ENCODE results near the gene RBM33. TPM values are rescaled to one million over a fixed set of nuclear protein-coding genes. Genes with fewer than 3 reads are reported as not detected.

Gene RBM33
- total RNA-seq, 1 donor: 21.9 TPM

- TF ChIP-seq CTCF (IDR thresholded peaks at IDR 0.05; ENCODE audit: insufficient read depth, low read length): no peak
- DNase-seq (ENCODE audit: low read depth): no peak
- no peak overlapping the region for H3K4me3 ChIP-seq (ENCODE audit: low read depth, low read length)
Observed at GRCh38 chr7:155735442-155736115, 91.1 kb downstream of the RBM33 start.

GRCh38 chr7:155737590-155737989 is 93.1 kb downstream of the RBM33 start:
- H3K4me3 ChIP-seq (ENCODE audit: low read depth, low read length): no peak overlapping the region
- TF ChIP-seq CTCF (IDR thresholded peaks at IDR 0.05; ENCODE audit: insufficient read depth, low read length): no peak
- no peak for DNase-seq (ENCODE audit: low read depth)

- DNase-seq (ENCODE audit: low read depth): no peak
- H3K4me3 ChIP-seq (ENCODE audit: low read depth, low read length): no peak overlapping the region
- no peak for TF ChIP-seq CTCF (IDR thresholded peaks at IDR 0.05; ENCODE audit: insufficient read depth, low read length)
Observed at GRCh38 chr7:155738104-155738503, 93.6 kb downstream of the RBM33 start.

- peak; percentile 86 for DNase-seq (ENCODE audit: low read depth)
- no peak overlapping the region for H3K4me3 ChIP-seq (ENCODE audit: low read depth, low read length)
- peak; percentile 73 for TF ChIP-seq CTCF (IDR thresholded peaks at IDR 0.05; ENCODE audit: insufficient read depth, low read length)
Observed at GRCh38 chr7:155738652-155739537, 94.4 kb downstream of the RBM33 start.

GRCh38 chr7:155739538-155740143 is 95.2 kb downstream of the RBM33 start:
- TF ChIP-seq CTCF (IDR thresholded peaks at IDR 0.05; ENCODE audit: insufficient read depth, low read length): no peak
- DNase-seq (ENCODE audit: low read depth): no peak
- H3K4me3 ChIP-seq (ENCODE audit: low read depth, low read length): no peak overlapping the region

GRCh38 chr7:155741082-155741481 is 96.6 kb downstream of the RBM33 start:
- no peak overlapping the region for H3K4me3 ChIP-seq (ENCODE audit: low read depth, low read length)
- DNase-seq (ENCODE audit: low read depth): no peak
- TF ChIP-seq CTCF (IDR thresholded peaks at IDR 0.05; ENCODE audit: insufficient read depth, low read length): no peak

Data from fibroblast of the aortic adventitia (primary cell).